ENCODE measurements around the gene PLPP3.

The PLPP3 gene

GRCh38 chr1:56493826-56494225 lies 85.5 kb downstream of the PLPP3 start:
- no peak for DNase-seq

GRCh38 chr1:56491441-56491840 lies 87.9 kb downstream of the PLPP3 start:
- no peak for DNase-seq

GRCh38 chr1:56490619-56491018 lies 88.7 kb downstream of the PLPP3 start:
- DNase-seq, result no peak

GRCh38 chr1:56489695-56490094 lies 89.7 kb downstream of the PLPP3 start:
- DNase-seq, result no peak

- DNase-seq, result no peak
Observed at GRCh38 chr1:56484695-56485094, 94.7 kb downstream of the PLPP3 start.

- no peak for DNase-seq
Observed at GRCh38 chr1:56483104-56483503, 96.3 kb downstream of the PLPP3 start.

- no peak for DNase-seq
Observed at GRCh38 chr1:56482486-56482885, 96.9 kb downstream of the PLPP3 start.

- DNase-seq, result no peak
Observed at GRCh38 chr1:56481140-56481694, 98.1 kb downstream of the PLPP3 start.

GRCh38 chr1:56478734-56479133 lies 100.6 kb downstream of the PLPP3 start:
- no peak for DNase-seq

GRCh38 chr1:56477164-56478111 lies 101.9 kb downstream of the PLPP3 start:
- no peak for DNase-seq

GRCh38 chr1:56473582-56474270 lies 105.6 kb downstream of the PLPP3 start:
- no peak for DNase-seq

GRCh38 chr1:56472860-56473259 lies 106.5 kb downstream of the PLPP3 start:
- no peak for DNase-seq

- DNase-seq, result no peak
Observed at GRCh38 chr1:56469640-56470371, 109.6 kb downstream of the PLPP3 start.

GRCh38 chr1:56468518-56468917 lies 110.8 kb downstream of the PLPP3 start:
- no peak for DNase-seq

- no peak for DNase-seq
Observed at GRCh38 chr1:56466538-56466937, 112.8 kb downstream of the PLPP3 start.

GRCh38 chr1:56464294-56464693 lies 115.1 kb downstream of the PLPP3 start:
- DNase-seq, result no peak

GRCh38 chr1:56463376-56463775 lies 116.0 kb downstream of the PLPP3 start:
- no peak for DNase-seq

- DNase-seq, result no peak
Observed at GRCh38 chr1:56462209-56462608, 117.2 kb downstream of the PLPP3 start.

GRCh38 chr1:56461158-56462127 lies 117.9 kb downstream of the PLPP3 start:
- no peak for DNase-seq

- DNase-seq, result no peak
Observed at GRCh38 chr1:56459260-56459659, 120.1 kb downstream of the PLPP3 start.

GRCh38 chr1:56457756-56458375 lies 121.5 kb downstream of the PLPP3 start:
- DNase-seq, result no peak
